ENCODE measurements around the gene ATXN8OS. TPM values are rescaled to one million over a fixed set of nuclear protein-coding genes. Genes with fewer than 3 reads are reported as not detected.
A peak's percentile ranks its signal among the peaks of the same experiment; 100 is the strongest.

The ATXN8OS gene
- total and polyA plus RNA-seq, 2 experiments from 2014 or later, result 0.23 TPM; not detected in 1

DNA sequence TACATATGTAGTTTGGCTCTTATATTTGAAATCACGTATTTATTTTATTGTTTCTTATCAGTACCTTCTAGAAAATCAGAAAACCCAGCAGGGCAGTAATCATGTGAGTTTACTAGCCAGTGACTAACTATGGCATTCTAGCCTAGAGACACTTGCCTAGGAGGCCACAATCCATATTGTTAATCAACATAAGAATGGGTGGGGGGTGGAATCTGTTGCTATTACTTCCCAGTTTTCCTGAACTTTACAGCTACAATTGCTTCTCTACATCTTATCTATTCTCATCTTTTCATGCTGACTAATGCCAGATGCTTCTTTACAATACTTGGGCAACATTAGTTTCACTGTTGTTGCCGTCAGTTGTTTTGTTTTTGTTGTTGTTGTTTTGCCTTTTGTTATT is 18.7 kb upstream of the ATXN8OS start:
- Histone ChIP-seq H3K4me2 (no peak overlapping the region), H3K4me3 (no peak overlapping the region), H3K9me3 (ENCODE audit: low read depth) (no peaks in the 10 kb centered on the region), H3K27ac (no peak overlapping the region), H3K36me3 (replicated peaks; ENCODE audit: insufficient read depth, low read depth) (no peaks in the 10 kb centered on the region), H2AFZ (no peak overlapping the region), H4K20me1 (ENCODE audit: insufficient read depth, poor library complexity, severe bottlenecking) (no peaks in the 10 kb centered on the region), H3K9me2 (replicated peaks; ENCODE audit: insufficient read depth) (no peaks in the 10 kb centered on the region), H3K4me1 (ENCODE audit: insufficient read depth) (no peaks in the 10 kb centered on the region), H3K27me3 (no peaks in the 10 kb centered on the region), H3K79me2 (no peaks in the 10 kb centered on the region)
- 70% methylated on average over 2 of the region's 2 CpGs for WGBS (ENCODE audit: low lambda C conversion rate, missing lambda C conversion rate)
- no peak for TF ChIP-seq EZH2 (IDR thresholded peaks at IDR 0.05; ENCODE audit: borderline replicate concordance)
- TF ChIP-seq, protein P1, sequence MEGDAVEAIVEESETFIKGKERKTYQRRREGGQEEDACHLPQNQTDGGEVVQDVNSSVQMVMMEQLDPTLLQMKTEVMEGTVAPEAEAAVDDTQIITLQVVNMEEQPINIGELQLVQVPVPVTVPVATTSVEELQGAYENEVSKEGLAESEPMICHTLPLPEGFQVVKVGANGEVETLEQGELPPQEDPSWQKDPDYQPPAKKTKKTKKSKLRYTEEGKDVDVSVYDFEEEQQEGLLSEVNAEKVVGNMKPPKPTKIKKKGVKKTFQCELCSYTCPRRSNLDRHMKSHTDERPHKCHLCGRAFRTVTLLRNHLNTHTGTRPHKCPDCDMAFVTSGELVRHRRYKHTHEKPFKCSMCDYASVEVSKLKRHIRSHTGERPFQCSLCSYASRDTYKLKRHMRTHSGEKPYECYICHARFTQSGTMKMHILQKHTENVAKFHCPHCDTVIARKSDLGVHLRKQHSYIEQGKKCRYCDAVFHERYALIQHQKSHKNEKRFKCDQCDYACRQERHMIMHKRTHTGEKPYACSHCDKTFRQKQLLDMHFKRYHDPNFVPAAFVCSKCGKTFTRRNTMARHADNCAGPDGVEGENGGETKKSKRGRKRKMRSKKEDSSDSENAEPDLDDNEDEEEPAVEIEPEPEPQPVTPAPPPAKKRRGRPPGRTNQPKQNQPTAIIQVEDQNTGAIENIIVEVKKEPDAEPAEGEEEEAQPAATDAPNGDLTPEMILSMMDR (IDR thresholded peaks at IDR 0.05; ENCODE audit: poor library complexity), result no peak
- TF ChIP-seq EZH2phosphoT487 (IDR thresholded peaks at IDR 0.05; ENCODE audit: low read depth, severe bottlenecking, unreplicated experiment), result no peak
- DNase-seq (ENCODE audit: low spot score), result no peak

DNA sequence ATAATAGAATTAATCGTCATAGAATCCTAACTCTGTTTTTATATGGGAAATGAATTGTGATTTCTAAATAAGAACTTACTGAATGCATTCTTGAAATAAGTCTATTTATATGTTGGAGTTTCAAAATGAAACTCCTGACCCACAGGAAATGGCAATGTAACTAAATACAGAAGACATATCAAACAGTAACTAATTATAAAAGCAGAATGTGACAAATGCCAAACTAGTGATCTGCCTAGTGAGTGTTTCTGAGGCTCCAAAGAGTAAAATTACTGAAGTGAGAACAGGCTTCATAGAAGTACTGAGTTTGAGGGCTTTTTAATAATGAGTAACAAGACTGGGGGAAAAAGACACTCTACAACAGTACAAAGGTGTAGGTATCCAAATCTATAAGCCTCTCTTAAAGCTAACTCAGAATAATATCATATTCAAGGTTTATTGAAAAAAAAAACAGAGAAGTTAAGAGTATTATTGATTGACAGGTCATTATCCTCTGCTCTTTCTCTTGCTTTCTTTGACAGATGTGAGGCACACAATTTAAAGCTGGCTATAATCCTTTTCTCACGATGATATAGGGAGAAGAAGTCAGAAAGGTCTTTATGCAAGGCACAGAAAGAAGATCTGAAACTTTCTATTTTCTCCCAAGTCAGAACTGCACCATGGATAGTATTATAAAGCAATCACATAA is 17.4 kb upstream of the ATXN8OS start:
- no peaks in the 10 kb centered on the region for H3K36me3 ChIP-seq (replicated peaks; ENCODE audit: insufficient read depth, low read depth)
- H3K27ac ChIP-seq, result no peak overlapping the region
- H3K9me2 ChIP-seq (replicated peaks; ENCODE audit: insufficient read depth), result no peaks in the 10 kb centered on the region
- no peak overlapping the region for H2AFZ ChIP-seq
- TF ChIP-seq EZH2phosphoT487 (IDR thresholded peaks at IDR 0.05; ENCODE audit: low read depth, severe bottlenecking, unreplicated experiment) (no peak), EZH2 (IDR thresholded peaks at IDR 0.05; ENCODE audit: borderline replicate concordance) (no peak)
- TF ChIP-seq, protein P1 (IDR thresholded peaks at IDR 0.05; ENCODE audit: poor library complexity), result no peak
- H3K9me3 ChIP-seq (ENCODE audit: low read depth), result no peaks in the 10 kb centered on the region
- no peaks in the 10 kb centered on the region for H3K79me2 ChIP-seq
- WGBS (ENCODE audit: low lambda C conversion rate, missing lambda C conversion rate), result 87% methylated on average over 2 of the region's 2 CpGs
- no peak overlapping the region for H3K4me2 ChIP-seq
- no peaks in the 10 kb centered on the region for H4K20me1 ChIP-seq (ENCODE audit: insufficient read depth, poor library complexity, severe bottlenecking)
- DNase-seq (ENCODE audit: low spot score), result no peak
- H3K4me1 ChIP-seq (ENCODE audit: insufficient read depth), result no peaks in the 10 kb centered on the region
- H3K4me3 ChIP-seq, result no peak overlapping the region
- H3K27me3 ChIP-seq, result no peaks in the 10 kb centered on the region

DNA sequence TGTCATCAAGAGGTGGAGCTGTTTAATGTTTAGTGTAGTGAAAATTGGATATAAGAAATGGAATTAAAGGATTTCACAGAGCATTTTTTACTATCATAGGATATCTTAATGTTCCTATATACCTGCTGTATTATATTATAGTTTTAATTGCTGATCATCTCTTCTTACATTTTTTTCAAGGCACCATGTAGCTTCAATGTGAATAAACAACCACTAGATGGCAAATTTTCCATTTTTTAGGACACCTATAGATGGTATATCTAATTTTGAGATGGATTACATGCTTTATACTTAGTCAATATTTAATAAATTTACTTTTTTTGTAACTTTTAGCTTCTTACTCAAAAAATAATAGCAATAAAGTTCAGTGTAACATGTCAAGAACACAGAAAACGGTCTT is 9.0 kb upstream of the ATXN8OS start:
- no peak overlapping the region for H3K4me2 ChIP-seq
- H2AFZ ChIP-seq, result no peak overlapping the region
- no peaks in the 10 kb centered on the region for H3K36me3 ChIP-seq (replicated peaks; ENCODE audit: insufficient read depth, low read depth)
- H3K27me3 ChIP-seq, result no peaks in the 10 kb centered on the region
- H3K9me2 ChIP-seq (replicated peaks; ENCODE audit: insufficient read depth), result no peaks in the 10 kb centered on the region
- 41% methylated on average over 1 of the region's 1 CpG for WGBS (ENCODE audit: low lambda C conversion rate, missing lambda C conversion rate)
- H4K20me1 ChIP-seq (ENCODE audit: insufficient read depth, poor library complexity, severe bottlenecking), result no peaks in the 10 kb centered on the region
- DNase-seq (ENCODE audit: low spot score), result peak; percentile 8
- H3K9me3 ChIP-seq (ENCODE audit: low read depth), result no peaks in the 10 kb centered on the region
- H3K27ac ChIP-seq, result no peak overlapping the region
- H3K4me3 ChIP-seq, result no peak overlapping the region
- no peaks in the 10 kb centered on the region for H3K4me1 ChIP-seq (ENCODE audit: insufficient read depth)
- no peaks in the 10 kb centered on the region for H3K79me2 ChIP-seq
- TF ChIP-seq EZH2phosphoT487 (IDR thresholded peaks at IDR 0.05; ENCODE audit: low read depth, severe bottlenecking, unreplicated experiment) (no peak), EZH2 (IDR thresholded peaks at IDR 0.05; ENCODE audit: borderline replicate concordance) (no peak)
- TF ChIP-seq, protein P1 (IDR thresholded peaks at IDR 0.05; ENCODE audit: poor library complexity), result peak; percentile 60
